ENCODE measurements around the gene GTF2B.

- TF ChIP-seq CTCF (IDR thresholded peaks at IDR 0.05) (no peak), POLR2A (IDR thresholded peaks at IDR 0.05) (no peak)
These were observed 26.1 kb upstream of the GTF2B start for GRCh38 chr1:88917321-88918025.
